ENCODE data around the gene TBX1. TPM values are rescaled to one million over a fixed set of nuclear protein-coding genes. Genes with fewer than 3 reads are reported as not detected.

Gene TBX1
- total RNA-seq, 1 experiment from 2014 or later: 12.8 TPM

GRCh38 chr22:19743651-19744050 is 16.9 kb upstream of the TBX1 start (continued):
- TF ChIP-seq PREB (CRISPR knock-in tag; IDR thresholded peaks at IDR 0.05; ENCODE audit: borderline replicate concordance): no peak
- no peak for TF ChIP-seq CBFB (CRISPR knock-in tag; IDR thresholded peaks at IDR 0.05; ENCODE audit: low read depth)
- TF ChIP-seq ARID4B (CRISPR knock-in tag; IDR thresholded peaks at IDR 0.05; ENCODE audit: borderline replicate concordance): no peak
- no peak for TF ChIP-seq USF2 (CRISPR knock-in tag; IDR thresholded peaks at IDR 0.05)
- TF ChIP-seq GRHL2 (CRISPR knock-in tag; IDR thresholded peaks at IDR 0.05; ENCODE audit: insufficient replicate concordance, severe bottlenecking): no peak
- TF ChIP-seq JAZF1 (CRISPR knock-in tag; IDR thresholded peaks at IDR 0.05): no peak
- no peak for TF ChIP-seq EMX1 (CRISPR knock-in tag; IDR thresholded peaks at IDR 0.05)
- TF ChIP-seq, protein P1, sequence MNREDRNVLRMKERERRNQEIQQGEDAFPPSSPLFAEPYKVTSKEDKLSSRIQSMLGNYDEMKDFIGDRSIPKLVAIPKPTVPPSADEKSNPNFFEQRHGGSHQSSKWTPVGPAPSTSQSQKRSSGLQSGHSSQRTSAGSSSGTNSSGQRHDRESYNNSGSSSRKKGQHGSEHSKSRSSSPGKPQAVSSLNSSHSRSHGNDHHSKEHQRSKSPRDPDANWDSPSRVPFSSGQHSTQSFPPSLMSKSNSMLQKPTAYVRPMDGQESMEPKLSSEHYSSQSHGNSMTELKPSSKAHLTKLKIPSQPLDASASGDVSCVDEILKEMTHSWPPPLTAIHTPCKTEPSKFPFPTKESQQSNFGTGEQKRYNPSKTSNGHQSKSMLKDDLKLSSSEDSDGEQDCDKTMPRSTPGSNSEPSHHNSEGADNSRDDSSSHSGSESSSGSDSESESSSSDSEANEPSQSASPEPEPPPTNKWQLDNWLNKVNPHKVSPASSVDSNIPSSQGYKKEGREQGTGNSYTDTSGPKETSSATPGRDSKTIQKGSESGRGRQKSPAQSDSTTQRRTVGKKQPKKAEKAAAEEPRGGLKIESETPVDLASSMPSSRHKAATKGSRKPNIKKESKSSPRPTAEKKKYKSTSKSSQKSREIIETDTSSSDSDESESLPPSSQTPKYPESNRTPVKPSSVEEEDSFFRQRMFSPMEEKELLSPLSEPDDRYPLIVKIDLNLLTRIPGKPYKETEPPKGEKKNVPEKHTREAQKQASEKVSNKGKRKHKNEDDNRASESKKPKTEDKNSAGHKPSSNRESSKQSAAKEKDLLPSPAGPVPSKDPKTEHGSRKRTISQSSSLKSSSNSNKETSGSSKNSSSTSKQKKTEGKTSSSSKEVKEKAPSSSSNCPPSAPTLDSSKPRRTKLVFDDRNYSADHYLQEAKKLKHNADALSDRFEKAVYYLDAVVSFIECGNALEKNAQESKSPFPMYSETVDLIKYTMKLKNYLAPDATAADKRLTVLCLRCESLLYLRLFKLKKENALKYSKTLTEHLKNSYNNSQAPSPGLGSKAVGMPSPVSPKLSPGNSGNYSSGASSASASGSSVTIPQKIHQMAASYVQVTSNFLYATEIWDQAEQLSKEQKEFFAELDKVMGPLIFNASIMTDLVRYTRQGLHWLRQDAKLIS (CRISPR knock-in tag; IDR thresholded peaks at IDR 0.05; ENCODE audit: borderline replicate concordance): no peak
- no peak for TF ChIP-seq ZNF396 (CRISPR knock-in tag; IDR thresholded peaks at IDR 0.05; ENCODE audit: borderline replicate concordance)
- TF ChIP-seq ATF6 (CRISPR knock-in tag; IDR thresholded peaks at IDR 0.05): no peak
- TF ChIP-seq ZBTB21 (CRISPR knock-in tag; IDR thresholded peaks at IDR 0.05; ENCODE audit: borderline replicate concordance): no peak

- ChIA-PET POLR2A (no interaction called here), CTCF (interaction anchor here (1.3 to 4.4 kb wide), 4 partner anchors 12 to 166 kb away, joined by 3 to 42 read pairs (median 14); no protein-coding TSS in a partner anchor)
- Mint-ChIP-seq H3K36me3 (no peaks in the 10 kb centered on the region), H3K4me1 (0 out of 2 replicates have a peak, but pooled peaks cover 2% of the 10 kb centered on the region), H3K27ac (no peak overlapping the region; the same call in 1 of the 2 replicates), H3K9me3 (no peaks in the 10 kb centered on the region), H3K4me3 (no peak overlapping the region), H3K27me3 (ENCODE audit: low read depth) (no peaks in the 10 kb centered on the region; the same call in 1 of the 2 replicates)
- DNase-seq (ENCODE audit: low spot score): no peak
- no peak for ATAC-seq
- no peak for TF ChIP-seq ZNF232 (CRISPR knock-in tag; IDR thresholded peaks at IDR 0.05)
- TF ChIP-seq HMGXB4 (CRISPR knock-in tag; IDR thresholded peaks at IDR 0.05): no peak
- no peak for TF ChIP-seq NR3C1 (CRISPR knock-in tag; conservative IDR thresholded peaks at IDR 0.05; ENCODE audit: low read depth)
- no peak for TF ChIP-seq ZNF317 (CRISPR knock-in tag; IDR thresholded peaks at IDR 0.05; ENCODE audit: borderline replicate concordance, low read depth)
- no peak for TF ChIP-seq ZSCAN18 (CRISPR knock-in tag; IDR thresholded peaks at IDR 0.05)
- no peak for TF ChIP-seq ZNF423 (CRISPR knock-in tag; IDR thresholded peaks at IDR 0.05)
- no peak for TF ChIP-seq SOX15 (CRISPR knock-in tag; IDR thresholded peaks at IDR 0.05)
- TF ChIP-seq MAX (CRISPR knock-in tag; IDR thresholded peaks at IDR 0.05): no peak
Observed at GRCh38 chr22:19744350-19745006, 16.1 kb upstream of the TBX1 start.

All from WTC11 (cell line).